NCI-H510A treated with DMSO at 0.1 percent for 48 hours (cell line): ENCODE measurements around the gene CDK5RAP2.
"Not testable (repeated sequence)": the region's sequence is repeated elsewhere in the genome, so short reads cannot be mapped to it uniquely, and the experiment has no call there.

Experiments
- DNase-seq: peaks from one replicate; lab custom pipeline; 2025; lab: John Stamatoyannopoulos, UW

Gene CDK5RAP2

GRCh38 chr9:120592210-120592609 lies 12.2 kb upstream of the CDK5RAP2 start:
- no peak for DNase-seq

DNA sequence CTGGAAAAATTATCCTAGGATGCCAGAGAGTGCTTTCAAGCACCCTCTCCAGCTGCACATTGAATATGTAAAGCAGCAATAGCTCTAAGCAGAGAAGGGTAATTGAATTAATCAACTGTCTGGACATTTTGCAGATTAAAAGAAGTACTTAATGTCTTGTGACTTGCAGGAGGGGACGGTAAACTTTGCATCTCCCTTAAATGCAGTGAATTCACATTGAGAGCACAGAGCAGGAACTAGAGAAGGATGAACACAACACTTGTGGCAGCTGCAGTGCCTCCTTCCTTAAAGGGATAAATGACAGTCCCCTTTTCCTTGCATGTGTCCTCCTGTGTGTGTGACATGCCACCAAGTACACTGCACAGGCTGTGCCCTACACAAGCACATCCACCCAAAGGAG lies 7.4 kb upstream of the CDK5RAP2 start:
- DNase-seq: no peak

DNA sequence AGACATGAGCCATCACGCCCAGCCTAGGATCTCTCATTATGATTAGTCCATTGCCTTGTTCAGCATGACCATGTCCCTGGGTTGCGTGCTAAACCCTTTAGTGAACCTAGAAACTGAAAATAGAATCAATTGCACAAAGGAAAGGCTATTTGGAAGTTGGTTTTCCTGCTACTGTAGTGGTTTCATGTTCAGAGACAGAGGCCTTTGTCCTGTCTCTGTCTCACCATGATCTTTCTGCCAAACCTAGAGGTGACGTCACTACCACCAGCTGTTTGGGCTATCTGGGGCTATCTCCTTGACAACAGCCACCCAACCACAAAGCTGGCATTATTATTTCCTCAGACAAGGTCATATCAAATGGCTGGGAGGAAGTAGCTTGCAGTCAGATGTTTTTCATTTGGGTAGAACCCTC lies 4.0 kb upstream of the CDK5RAP2 start:
- peak; percentile 70 for DNase-seq

DNA sequence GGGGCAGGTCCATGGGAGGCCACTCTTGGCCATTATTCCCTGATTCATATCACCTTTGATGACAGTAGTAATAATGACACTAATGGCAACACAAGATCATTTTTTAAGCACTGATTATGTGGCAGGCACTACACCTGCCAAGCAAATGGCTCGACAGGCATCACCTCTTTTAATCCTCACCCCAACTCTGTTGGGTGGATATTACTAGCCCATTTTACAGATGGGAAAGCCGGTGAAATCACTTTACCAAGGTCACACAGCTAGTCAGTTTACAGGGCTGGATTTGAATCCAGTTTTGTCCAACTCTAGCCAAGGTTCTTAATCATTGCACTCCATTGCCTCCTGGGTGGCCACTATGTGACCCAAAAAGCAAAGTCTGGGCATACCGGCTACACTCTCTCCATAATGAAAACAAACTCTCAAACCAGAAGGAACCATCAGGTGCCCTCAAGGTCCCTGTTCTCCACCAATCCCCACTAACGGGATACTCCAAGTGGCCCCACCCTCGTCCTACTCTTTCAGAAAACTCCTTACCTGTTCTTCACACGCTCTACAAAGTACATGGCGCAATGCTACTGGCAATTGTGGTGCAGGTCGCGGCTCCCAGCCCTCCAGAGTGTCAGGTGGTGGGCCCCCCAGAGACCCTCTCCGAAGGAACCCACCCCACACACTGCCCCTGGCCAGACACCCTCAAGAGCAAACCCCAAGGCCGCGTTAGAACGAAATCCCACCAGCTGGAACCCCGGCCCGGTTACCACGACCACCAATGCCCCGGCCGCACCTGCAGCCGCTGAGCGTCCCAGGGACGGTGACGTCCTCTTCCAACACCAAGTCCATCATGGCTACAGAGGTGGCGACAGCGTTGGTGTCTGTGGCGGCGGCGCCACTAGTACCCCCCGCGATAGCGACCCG lies 572 bp downstream of the CDK5RAP2 start:
- DNase-seq: peak; percentile 15

DNA sequence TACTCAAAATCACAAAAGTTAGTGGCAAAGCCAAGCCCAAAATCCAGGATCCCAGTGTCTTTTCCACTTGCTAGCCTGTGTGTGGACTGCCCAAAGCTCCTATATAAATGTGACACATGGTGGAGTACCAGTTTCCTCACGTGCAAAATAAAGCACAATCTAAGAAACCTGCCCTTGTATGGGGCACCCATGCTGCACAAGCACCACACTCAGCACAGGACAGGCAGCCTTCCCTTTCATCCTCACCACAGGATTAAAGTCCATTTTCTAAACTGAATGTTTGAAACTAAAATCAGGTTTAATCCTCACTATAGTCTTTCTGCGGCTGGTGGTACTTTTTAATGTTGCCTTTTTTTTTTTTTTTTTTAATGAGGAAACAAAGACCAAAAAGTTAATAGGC lies 5.5 kb downstream of the CDK5RAP2 start:
- no peak for DNase-seq

GRCh38 chr9:120572472-120572871 lies 7.5 kb downstream of the CDK5RAP2 start:
- DNase-seq: no peak

DNA sequence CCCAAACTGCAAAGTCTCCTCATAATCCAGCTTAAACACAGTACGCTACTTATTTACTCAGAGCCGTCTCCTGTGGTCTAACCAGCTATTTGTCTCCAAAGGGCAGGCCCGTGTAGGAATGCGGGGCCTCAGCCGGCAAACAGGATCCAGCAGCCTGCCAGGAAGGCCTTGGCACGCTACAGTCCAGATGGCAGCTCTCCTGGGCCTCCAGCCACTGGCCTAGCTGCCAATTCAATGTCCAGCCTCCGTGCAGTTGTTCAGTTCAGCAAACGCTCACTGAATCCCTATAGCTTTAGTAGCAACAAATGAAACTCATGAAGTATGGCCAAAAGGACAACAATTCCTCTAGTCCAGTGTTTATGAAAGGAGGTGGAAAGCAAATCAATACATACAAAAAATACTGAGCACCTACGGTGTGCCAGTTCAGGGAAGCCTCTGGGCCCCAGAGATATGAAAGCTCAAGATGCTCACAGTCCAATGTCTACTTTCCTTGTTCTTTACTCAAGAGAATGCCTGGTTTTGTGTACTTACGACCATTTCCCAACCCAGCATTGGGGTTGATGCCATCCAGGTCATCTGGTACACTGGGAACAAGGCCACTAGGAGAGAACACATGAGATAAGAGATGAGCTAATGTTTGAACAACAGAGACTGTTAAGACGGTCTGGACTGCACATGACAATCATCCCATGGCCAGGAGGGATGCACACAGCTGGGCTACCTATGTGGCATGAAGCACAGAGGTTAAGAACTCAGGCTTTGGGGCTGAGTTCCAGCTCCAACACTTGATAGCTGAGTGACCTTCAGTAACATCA lies 8.3 kb downstream of the CDK5RAP2 start:
- no peak for DNase-seq

- no peak for DNase-seq
Observed at GRCh38 chr9:120570296-120570695, 9.7 kb downstream of the CDK5RAP2 start.

DNA sequence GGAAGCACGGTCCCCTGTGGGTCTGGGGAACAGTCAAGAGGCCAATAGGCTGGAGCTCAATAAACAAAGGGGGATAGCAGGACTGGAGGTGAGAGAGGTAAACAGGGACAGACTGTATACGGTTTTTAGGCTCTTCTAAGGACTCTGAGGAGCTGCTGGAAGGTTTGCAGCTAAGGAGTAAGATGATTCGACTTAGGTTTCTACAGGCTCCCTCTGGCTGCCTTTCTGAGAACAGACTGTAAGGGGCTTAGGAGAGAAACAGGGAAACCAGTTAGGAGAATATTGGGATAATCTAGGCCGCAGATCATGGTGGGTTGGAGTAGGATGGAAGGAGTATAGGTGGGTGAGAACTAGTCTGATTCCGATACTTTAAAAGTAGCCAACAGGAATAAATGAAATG lies 10.4 kb downstream of the CDK5RAP2 start:
- no peak for DNase-seq

DNA sequence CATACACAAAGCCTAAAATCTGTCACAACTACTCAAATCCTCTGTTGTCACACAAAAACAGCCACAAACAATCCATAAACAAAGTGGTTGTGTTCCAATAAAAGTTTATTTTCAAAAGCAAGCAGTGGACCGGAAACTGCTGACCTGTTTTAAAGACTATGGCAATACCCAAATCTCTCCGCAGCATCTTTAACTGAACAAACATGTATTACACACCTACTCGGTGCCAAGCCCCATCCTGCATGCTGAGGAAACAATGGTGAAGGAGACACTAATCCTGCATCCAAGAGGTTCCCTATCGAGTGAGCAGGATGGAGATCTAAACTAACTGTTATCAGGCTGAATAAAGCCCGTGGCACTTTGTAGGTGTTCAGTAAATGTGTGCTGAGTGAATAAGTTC lies 11.2 kb downstream of the CDK5RAP2 start:
- no peak for DNase-seq

DNA sequence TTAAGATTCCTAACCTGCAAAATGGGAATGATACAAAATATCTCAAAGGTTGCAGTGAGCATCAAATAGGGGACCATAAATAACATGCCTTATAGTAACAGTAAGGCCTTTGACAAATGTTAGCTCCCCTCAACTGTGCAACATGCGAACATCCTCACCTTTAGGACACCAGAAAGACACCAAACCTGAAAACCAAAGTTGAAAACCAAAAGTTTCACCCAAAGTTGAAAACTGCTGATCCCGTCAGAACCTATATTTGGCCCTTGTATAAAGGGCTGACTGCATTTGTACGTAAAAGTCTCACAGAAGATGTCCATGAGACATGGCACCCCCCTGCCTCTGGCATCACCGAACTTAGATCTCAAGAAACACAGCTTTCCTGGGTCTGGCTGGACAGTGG lies 12.1 kb downstream of the CDK5RAP2 start:
- no peak for DNase-seq

DNA sequence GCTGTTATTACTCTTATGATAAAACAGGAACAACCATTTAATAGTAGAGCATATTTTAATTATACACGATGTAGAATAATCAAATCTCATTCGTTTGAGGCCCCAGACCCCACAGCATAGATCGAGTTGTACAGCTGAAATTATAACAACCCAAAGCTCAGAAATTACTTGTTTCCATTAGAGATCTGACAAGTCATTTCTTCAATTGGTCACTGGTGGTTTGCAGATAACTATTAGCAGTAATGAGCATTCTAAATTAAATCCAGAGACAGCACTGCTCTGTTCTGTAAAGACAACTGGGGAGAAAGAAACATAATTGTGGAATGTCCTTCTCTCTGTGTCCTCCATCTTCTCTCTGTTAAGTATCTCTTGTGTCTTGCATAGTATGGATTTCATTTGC lies 12.9 kb downstream of the CDK5RAP2 start:
- no peak for DNase-seq

DNA sequence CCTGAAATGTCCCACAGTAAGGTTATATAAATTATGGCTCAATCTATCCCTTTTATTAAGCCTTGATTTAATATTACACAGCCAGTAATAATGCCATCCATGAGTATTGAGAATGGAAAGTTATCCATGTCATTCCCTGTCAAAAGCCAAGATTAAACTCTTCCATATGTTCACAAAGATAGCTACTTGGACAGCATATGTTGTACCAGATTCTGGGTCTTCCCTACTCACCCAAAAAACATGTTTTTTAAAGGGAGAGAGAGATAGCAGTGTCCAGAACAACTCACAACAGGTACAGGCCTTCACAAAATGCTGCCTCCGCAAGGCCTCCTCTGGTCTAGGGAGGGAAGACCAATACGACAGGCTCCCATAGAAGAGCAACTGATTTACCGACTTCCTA lies 15.4 kb downstream of the CDK5RAP2 start:
- no peak for DNase-seq

DNA sequence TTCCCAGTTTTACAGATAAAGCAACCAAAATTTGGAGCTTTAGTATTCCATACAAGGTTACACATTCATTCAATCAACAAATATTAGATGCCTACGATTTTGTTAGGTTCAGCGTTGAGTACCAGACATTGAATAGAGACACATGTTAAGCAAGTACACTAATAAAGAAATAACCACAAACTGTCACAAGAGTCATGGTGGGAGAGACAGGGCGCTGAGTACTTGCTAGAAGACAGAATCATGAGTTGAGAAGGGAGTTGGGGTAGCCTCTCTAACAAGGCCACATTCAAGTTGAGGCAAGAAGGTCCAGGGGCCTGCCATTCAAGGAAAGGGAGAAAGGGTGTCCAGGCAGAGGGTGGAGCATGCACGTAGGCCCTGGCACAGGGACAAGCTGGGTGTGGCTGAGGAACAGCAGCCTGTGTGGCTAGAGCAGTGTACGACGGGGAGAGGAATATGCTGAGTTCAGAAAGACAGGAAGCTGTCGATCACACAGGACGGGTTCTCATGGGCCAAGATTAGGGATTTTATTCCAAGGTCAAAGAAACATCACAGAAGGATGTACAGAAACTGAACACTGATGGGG lies 17.0 kb downstream of the CDK5RAP2 start:
- no peak for DNase-seq

- DNase-seq: no peak
Observed at GRCh38 chr9:120561709-120562108, 18.3 kb downstream of the CDK5RAP2 start.

DNA sequence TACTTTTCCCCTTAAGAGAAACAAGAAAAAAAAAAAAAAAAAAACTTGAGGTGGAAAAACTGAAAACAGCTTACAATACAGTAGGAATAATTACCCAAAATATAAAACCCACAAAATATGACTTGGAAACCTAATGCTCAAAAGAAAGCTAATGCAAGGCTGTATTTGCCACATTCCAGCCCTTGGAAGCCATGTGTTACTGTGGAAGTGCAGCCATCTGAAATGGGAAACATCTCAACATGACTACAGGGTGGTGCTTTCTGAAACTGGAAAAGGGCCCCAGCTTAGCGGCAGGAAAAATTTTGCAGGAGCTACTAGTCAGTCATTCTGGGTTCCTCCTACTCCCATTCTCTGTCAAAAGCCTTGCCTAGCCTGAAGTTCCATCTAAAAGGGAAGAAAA lies 20.4 kb downstream of the CDK5RAP2 start:
- no peak for DNase-seq

DNA sequence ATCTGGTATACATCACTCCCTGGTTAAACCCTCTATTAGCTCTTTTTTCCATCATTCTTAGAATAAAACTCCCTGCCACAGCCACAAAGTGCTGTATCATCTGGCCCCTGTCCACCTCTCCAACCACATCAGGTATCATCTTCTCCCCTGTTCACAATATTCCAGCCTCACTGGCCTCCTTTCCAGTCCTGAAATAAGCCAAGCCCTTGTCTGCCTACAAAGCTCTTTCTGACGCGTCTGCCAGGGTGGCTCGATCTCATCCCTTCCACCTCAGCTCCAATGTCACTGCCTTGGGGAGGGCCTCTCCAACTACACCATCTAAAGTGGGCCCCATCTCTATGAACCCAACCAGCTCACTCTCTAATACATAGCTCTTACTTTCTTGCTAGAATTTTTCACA lies 21.5 kb downstream of the CDK5RAP2 start:
- no peak for DNase-seq

GRCh38 chr9:120557205-120557604 lies 22.8 kb downstream of the CDK5RAP2 start:
- DNase-seq: no peak

DNA sequence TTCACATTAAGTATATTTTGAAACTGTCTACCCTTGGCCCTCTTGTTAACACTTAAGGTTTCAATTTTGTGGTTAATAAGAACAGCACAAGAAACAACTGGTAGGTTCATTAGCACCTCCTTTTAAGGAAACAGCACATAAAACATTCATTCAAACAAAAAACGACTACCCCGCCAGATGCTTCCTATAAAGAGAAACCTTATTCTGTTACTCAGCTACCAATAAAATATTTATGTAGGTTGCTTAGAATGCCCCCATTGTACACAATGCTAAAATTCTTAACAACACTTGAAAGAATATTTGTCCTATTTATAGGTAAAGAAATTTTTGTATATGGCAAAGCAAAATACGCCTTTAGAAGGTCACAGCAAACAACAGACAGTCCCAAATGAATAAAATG lies 23.2 kb downstream of the CDK5RAP2 start:
- no peak for DNase-seq

DNA sequence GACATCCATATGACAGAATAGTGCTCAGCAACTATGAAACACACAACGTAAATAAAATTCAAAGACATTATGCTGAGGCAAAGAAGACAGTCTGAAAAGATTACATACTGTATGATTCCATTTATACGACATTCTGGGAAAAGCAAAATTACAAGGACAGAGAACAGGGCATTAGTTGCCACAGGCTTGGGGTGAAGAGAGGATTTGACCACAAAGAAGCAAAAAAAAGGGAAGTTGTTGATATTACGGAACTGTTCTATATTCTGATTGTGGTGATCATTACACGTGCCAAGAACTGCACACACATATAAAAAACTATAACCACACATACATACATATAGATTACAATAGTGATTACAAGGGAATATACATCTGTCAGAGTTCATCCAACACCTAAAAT lies 24.1 kb downstream of the CDK5RAP2 start:
- DNase-seq: no peak

- DNase-seq: not testable (repeated sequence)
Observed at GRCh38 chr9:120552210-120552704, 27.7 kb downstream of the CDK5RAP2 start.

- no peak for DNase-seq
Observed at GRCh38 chr9:120545701-120546550, 34.0 kb downstream of the CDK5RAP2 start.
